T-helper 2 cell (primary cell): ENCODE data around the gene LHFPL3.

Experiments used
- DNase-seq, 5 experiments: peaks; one replicate each; pipeline versions ENCODE4 v3.0.0 to v3.0.0-alpha.2; 2012 to 2022

LHFPL3 gene

GRCh38 chr7:104852386-104852785 lies 524.0 kb downstream of the LHFPL3 start:
- no peak for DNase-seq

DNA sequence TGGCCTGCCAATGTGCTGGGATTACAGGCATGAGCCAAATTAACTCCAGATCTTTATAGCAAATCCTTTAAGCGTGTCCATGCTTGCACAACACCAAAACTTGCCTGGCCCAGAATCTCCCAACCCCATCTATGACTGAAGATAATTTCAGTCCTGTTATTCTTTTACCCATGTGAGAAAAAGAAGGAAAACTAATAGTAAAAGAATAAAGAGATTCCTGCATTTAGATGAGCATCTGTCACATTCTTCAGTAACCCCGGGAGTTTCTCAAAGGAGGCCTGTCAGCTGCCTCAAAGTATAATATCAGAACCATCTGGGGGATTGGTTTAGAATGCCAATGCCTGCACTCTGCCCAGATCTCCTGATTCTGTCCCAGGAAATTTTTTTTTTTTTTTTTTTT lies 527.5 kb downstream of the LHFPL3 start:
- no peak for DNase-seq

GRCh38 chr7:104857458-104858425 lies 529.3 kb downstream of the LHFPL3 start:
- DNase-seq = peak in 1 of 5 experiments; percentile 48

DNA sequence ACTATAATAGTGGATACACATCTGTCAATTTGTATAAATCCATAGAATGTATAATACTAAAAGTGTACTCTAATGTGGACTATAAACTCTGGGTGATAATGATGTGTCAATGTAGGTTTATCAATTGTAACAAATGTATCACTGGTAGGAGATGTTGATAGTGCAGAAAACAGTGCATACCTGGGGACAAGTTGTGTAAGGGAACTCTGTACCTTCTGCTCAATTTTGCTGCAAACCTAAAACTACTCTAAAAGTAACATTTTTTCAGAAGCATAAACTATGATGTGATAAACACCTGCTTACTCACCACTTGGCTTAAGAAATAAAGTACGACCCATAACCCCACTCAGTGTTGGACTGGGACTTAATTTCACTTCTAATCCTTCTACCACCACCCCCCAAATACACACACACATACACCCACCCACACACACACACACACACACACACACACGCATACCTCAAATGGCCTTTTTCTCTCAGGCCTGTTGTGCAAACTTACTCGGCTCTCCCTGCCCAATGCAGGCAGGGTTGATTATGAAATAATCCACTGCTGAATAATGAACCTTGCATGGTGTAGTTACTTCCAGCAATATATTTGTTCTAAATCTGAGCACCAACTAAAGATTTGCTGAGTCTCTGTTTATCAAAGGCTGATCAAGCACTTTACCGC lies 531.5 kb downstream of the LHFPL3 start:
- no peak for DNase-seq

DNA sequence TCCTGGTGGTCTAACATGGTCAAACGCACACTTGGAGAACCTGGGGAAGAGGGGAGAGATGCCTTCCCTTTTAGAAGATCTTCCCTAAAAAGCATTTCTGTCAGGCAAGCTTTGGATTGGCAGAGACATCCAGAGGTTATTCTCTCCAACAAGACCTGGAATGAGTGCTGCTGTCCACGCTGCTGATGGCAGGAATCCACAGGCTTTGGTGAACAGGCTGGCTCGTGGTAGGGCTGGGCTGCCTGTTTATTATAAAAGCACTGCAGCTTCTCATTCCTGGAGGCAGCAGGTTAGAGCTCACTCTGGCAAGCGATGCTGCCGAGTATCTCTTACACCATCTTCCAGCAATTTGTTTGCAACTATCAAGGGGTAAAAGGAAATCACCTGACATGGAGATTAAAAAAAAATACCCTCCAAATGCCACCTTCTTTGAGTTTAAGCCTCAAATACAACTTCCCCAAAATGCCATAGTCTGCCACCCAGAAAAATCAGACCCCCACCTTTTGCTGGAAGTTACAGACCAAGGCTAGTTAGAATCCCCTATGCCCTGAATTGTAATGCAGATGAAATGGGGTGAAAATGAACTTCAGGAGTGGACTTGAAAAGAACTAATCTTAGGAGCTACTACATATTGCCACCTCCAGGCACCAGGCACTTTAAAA lies 533.5 kb downstream of the LHFPL3 start:
- no peak for DNase-seq

DNA sequence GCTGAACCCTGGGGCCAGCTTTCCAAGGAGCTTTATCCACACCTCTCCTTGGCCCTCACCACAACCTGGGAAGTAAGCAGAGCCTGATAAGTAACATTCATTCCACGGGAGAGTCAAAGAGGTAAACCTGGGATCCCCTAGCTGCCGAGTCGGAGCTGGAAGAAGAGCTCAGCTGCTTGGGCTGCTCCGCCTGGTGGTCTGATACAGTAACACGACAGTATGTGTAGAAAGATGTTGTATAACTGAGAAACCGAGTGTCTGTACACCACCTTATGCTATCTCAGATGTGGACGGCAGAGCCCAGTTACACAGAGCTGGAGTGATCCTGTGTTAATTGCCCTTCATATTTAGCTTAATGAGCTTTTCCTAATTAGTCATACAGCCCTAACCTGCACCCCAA lies 534.3 kb downstream of the LHFPL3 start:
- no peak for DNase-seq

DNA sequence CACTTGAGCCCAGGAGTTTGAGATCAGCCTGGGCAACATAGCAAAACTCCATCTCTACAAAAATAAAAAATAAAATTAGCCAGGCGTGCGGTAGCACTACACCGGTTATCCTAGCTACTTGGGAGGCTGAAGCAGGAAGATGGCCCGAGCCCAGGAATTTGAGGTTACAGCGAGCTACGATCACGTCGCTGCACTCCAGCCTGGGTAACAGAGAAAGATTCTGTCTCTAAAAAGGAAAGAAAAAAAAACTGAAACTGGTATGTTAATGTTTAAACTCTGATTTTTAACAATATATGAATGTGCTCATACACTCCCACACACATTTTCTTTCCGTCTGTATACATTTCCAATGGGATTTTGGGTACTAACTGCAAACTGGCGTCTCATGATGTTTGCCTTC lies 545.0 kb downstream of the LHFPL3 start:
- DNase-seq = no peak

DNA sequence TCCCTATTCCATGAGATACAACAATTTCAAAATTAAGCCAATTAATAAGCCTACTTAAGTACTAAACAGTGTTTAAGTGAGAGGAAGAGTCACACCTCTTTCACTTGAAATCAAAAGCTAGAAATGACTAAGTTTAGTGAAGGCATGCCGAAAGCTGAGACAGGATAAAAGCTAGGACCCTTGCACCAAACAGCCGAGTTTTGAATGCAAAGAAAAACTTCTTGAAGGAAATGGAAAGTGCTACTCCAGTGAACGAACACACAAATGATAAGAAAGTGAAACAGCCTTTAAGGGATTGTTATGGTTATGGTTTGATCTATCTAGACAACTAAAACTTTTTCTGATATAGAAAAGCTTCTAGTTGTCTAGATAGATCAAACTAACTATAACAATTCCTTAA lies 550.2 kb downstream of the LHFPL3 start:
- DNase-seq = peak in 1 of 5 experiments; percentile 81

- DNase-seq = no peak
These were observed 554.9 kb downstream of the LHFPL3 start for GRCh38 chr7:104883248-104883717.

GRCh38 chr7:104883718-104884452 lies 555.5 kb downstream of the LHFPL3 start:
- DNase-seq = peak; percentile 37 to 65 (median 58)

DNA sequence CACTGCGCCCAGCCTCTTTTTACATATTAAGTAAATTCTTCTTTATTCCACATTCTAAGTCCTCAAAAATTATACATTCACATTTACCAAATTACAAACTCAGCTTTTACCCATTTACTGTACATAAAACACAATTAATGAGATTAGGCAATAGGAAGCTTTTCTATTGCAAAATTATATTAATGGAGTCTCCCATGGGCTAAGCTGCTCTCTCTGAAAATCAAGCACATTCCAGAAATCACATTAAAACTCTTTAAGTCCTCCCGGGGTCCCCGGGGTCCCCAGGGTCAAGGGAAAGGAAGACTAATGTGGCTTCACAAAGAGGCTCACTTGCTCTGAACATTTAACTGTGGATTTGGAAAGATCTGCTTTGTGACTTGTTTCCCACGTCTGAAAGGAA lies 558.2 kb downstream of the LHFPL3 start:
- DNase-seq = no peak

- DNase-seq = no peak
These were observed 561.8 kb downstream of the LHFPL3 start for GRCh38 chr7:104890216-104890615.

GRCh38 chr7:104891949-104892348 lies 563.5 kb downstream of the LHFPL3 start:
- DNase-seq = no peak

GRCh38 chr7:104894314-104894713 lies 565.9 kb downstream of the LHFPL3 start:
- DNase-seq = no peak

- DNase-seq = no peak
These were observed 566.5 kb downstream of the LHFPL3 start for GRCh38 chr7:104894726-104895521.

GRCh38 chr7:104895522-104896236 lies 567.3 kb downstream of the LHFPL3 start:
- no peak for DNase-seq

DNA sequence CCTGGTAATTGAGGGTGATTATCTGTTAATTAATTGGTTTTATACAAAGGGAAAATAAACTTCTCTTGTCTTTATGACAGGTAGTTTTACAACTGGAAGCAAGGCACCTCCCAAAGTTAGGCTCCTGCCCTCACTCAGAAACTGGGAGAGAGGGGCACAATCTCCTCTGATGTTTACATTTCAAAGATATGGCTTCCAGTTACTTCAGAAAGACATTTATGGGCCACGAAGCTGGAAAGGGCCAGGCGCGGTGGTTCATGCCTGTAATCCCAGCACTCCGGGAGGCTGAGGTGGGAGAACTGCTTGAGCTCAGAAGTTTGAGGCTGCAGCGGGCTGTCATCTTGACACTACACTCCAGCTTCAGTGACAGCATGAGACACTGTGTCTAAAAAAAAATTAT lies 570.0 kb downstream of the LHFPL3 start:
- DNase-seq = no peak

GRCh38 chr7:104900525-104901239 lies 572.3 kb downstream of the LHFPL3 start:
- no peak for DNase-seq

GRCh38 chr7:104901240-104901619 lies 572.8 kb downstream of the LHFPL3 start:
- DNase-seq = no peak

DNA sequence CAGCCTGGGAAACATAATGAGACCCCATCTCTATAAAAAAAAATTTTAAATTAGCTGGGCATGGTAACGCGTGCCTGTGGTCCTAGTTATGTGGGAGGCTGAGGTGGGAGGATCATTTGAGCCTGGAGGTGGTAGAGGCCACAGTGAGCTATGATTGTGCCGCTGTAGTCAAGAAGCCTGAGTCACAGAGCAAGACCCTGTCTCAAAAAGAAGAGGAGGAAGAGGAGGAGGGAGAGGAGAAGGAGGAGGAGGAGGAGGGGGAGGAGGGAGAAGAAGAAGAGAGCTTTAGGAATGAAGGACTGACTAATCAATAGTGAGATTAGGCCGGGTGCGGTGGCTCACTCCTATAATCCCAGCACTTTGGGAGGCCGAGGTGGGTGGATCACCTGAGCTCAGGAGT lies 573.8 kb downstream of the LHFPL3 start:
- DNase-seq = no peak
